ENCODE data around the gene ASAP2.

The ASAP2 gene

DNA sequence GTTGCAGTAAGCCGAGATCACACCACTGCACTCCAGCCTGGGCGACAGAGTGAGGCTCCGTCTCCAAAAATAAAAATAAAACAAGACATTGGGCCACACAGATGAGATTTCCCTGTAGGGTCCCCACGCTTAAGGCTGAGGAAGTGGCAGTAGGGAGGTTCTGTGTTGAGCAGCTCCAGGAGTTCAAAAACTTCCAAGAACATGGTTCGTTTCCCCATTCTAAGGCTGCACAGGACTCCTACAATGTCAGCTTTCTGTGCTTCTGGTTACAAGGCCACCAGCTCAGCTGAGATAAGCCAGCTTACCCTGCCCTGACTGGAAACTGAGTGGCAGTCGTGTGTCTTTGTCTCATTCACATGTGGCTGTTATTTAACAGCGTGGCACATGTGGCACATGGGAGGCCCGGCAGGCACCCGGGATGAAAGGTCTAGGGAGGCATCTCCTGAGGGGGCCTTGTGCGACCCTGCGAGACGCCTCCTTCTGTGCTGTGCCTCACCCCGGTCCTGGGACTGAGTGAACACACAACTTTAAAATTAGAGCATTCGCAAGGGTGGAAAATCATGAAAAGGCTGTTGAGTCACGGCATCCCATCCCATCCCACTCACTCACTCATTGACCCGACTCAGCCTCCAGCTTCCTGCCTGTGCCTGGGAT, 209.0 kb downstream of the ASAP2 start:
- no peak for TF ChIP-seq CTCF (IDR thresholded peaks at IDR 0.05; ENCODE audit: control insufficient read depth, insufficient read depth, low read depth, low read length, missing control alignments)
- H3K4me3 ChIP-seq (ENCODE audit: control insufficient read depth, low read depth, low read length) = no peak overlapping the region

DNA sequence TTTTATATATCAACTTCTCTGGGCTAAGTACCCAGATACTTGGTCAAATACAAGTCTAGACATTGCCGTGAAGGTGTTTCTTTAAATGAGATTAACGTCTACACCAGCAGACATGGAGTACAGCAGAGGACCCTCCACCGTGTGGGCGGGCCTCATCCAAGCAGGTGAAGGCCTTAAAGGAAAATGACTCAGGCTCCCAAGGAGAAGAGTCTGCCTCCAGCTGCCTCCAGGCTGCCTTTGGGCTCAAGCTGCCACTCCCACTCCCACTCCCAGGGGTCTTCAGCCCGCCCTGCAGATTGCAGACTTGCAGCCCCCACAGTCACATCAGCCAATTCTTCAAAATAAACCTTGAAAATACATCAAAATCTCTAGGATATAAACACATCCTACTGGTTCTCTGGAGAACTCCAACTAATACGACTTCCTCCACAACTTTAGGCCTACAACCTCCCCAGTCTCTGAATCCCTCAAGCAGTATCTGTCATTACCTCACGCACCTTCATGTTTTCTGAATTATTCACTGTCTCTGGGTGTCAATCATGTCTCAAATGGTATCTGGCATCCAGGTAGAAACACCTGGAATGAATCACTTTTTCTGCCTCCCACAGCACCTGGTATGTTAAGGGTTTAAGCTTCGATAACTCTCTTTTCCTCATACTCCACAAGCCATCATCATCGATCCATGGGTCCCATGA, 209.8 kb downstream of the ASAP2 start:
- no peak for TF ChIP-seq CTCF (IDR thresholded peaks at IDR 0.05; ENCODE audit: control insufficient read depth, insufficient read depth, low read depth, low read length, missing control alignments)
- no peak for DNase-seq (ENCODE audit: low read depth)
- no peak overlapping the region for H3K4me3 ChIP-seq (ENCODE audit: control insufficient read depth, low read depth, low read length)

More for the DNA sequence above, 209.0 kb downstream of the ASAP2 start:
- DNase-seq (ENCODE audit: low read depth) = no peak

DNA sequence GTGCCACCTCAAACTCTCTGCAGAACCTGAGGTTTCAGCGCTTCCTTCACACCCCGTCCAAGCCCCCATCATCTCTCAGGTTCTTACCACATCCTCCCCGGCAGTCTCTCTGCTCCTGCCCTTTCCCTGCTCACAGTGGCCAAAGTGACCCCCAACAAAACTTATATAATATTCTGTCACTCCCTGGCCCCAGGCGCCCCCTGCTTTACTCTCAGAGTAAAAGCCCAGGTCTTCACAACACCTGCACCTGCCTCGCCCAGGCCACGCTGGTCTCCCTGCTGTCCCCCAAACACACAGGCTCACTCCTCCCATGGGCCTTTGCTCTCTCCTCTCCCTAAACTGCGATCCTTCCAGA, 210.3 kb downstream of the ASAP2 start:
- no peak for TF ChIP-seq CTCF (IDR thresholded peaks at IDR 0.05; ENCODE audit: control insufficient read depth, insufficient read depth, low read depth, low read length, missing control alignments)
- H3K4me3 ChIP-seq (ENCODE audit: control insufficient read depth, low read depth, low read length) = no peak overlapping the region
- DNase-seq (ENCODE audit: low read depth) = no peak

DNA sequence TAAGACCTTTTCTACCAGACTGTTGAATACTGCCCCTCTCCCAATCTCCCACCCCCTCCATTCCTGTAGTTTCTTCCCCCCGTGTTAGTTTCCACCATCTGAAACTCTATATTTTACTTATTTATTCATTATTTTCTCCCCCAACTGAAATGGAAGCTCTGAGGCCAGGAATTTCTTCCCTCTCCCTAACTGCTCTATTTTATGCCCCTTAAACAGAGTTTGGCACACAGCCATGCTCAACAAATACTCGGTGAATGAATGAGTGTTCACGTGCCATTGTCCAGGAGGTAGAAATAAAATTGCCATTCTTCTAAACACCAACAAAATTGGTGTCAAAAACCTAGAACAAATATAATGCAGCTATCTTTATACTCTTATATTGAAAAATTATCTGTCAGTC, 211.1 kb downstream of the ASAP2 start:
- H3K4me3 ChIP-seq (ENCODE audit: control insufficient read depth, low read depth, low read length) = no peak overlapping the region
- TF ChIP-seq CTCF (IDR thresholded peaks at IDR 0.05; ENCODE audit: control insufficient read depth, insufficient read depth, low read depth, low read length, missing control alignments) = no peak
- DNase-seq (ENCODE audit: low read depth) = no peak

GRCh38 chr2:9418746-9419145, 212.1 kb downstream of the ASAP2 start:
- no peak overlapping the region for H3K4me3 ChIP-seq (ENCODE audit: control insufficient read depth, low read depth, low read length)
- DNase-seq (ENCODE audit: low read depth) = no peak
- no peak for TF ChIP-seq CTCF (IDR thresholded peaks at IDR 0.05; ENCODE audit: control insufficient read depth, insufficient read depth, low read depth, low read length, missing control alignments)

GRCh38 chr2:9419541-9419940, 212.9 kb downstream of the ASAP2 start:
- no peak for TF ChIP-seq CTCF (IDR thresholded peaks at IDR 0.05; ENCODE audit: control insufficient read depth, insufficient read depth, low read depth, low read length, missing control alignments)
- H3K4me3 ChIP-seq (ENCODE audit: control insufficient read depth, low read depth, low read length) = no peak overlapping the region
- no peak for DNase-seq (ENCODE audit: low read depth)
